ENCODE data around the gene KCNMB2.
"Not testable (repeated sequence)": the region's sequence is repeated elsewhere in the genome, so short reads cannot be mapped to it uniquely, and the experiment has no call there.

The KCNMB2 gene

GRCh38 chr3:178508443-178508825, 27.8 kb upstream of the KCNMB2 start:
- H3K36me3 ChIP-seq (ENCODE audit: control insufficient read depth, insufficient read depth, low read length) = no peaks in the 10 kb centered on the region
- no peak overlapping the region for H3K9ac ChIP-seq (ENCODE audit: low read length)
- H3K27ac ChIP-seq (ENCODE audit: low read depth, low read length) = no peak overlapping the region
- H3K4me1 ChIP-seq (ENCODE audit: control insufficient read depth, insufficient read depth, low read length) = no peaks in the 10 kb centered on the region
- no peak overlapping the region for H3K4me3 ChIP-seq (ENCODE audit: low read length)
- no peaks in the 10 kb centered on the region for H3K27me3 ChIP-seq (ENCODE audit: control insufficient read depth, insufficient read depth, low read length)

DNA sequence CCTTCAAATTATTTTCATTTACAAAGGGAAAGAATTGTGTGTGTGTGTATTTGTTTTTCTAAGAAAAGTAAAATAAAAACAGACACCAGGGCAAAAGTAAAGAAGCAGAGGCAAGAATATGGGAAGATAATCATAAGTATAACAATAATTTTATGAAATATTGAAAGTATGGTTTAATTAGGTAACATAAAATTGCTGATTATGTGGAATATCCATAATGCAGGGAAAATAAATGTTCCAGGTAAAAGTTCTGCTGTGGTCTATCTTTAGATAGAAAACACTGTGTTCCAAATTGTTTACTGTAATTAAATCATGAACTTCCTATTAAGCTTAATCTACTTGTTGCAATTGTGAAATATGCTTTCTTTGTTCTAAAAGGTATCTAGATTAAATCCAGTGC, 25.7 kb upstream of the KCNMB2 start:
- Histone ChIP-seq H3K36me3 (ENCODE audit: control insufficient read depth, insufficient read depth, low read length) (no peaks in the 10 kb centered on the region), H3K27me3 (ENCODE audit: control insufficient read depth, insufficient read depth, low read length) (no peaks in the 10 kb centered on the region), H3K27ac (ENCODE audit: low read depth, low read length) (no peak overlapping the region), H3K4me1 (ENCODE audit: control insufficient read depth, insufficient read depth, low read length) (no peaks in the 10 kb centered on the region), H3K9ac (ENCODE audit: low read length) (no peak overlapping the region), H3K4me3 (ENCODE audit: low read length) (no peak overlapping the region)

DNA sequence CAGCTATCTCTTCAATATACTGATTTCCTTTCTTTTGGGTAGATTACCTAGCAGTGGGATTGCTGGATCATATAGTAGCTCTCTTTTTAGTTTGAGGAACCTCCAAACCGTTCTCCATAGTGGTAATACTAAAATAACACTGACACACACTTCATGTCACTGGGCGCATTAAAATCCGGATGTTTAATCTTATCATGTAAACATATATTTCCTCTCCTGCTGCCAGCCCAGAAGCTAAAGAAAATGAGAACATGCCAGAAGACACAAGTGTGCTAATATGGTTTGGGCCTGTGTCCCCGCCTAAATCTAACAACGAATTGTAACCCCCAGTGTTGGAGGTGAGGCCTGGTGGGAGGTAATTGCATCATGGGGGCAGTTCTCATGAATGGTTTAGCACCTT, 23.6 kb upstream of the KCNMB2 start:
- Histone ChIP-seq H3K9ac (ENCODE audit: low read length) (no peak overlapping the region), H3K27ac (ENCODE audit: low read depth, low read length) (no peak overlapping the region)

DNA sequence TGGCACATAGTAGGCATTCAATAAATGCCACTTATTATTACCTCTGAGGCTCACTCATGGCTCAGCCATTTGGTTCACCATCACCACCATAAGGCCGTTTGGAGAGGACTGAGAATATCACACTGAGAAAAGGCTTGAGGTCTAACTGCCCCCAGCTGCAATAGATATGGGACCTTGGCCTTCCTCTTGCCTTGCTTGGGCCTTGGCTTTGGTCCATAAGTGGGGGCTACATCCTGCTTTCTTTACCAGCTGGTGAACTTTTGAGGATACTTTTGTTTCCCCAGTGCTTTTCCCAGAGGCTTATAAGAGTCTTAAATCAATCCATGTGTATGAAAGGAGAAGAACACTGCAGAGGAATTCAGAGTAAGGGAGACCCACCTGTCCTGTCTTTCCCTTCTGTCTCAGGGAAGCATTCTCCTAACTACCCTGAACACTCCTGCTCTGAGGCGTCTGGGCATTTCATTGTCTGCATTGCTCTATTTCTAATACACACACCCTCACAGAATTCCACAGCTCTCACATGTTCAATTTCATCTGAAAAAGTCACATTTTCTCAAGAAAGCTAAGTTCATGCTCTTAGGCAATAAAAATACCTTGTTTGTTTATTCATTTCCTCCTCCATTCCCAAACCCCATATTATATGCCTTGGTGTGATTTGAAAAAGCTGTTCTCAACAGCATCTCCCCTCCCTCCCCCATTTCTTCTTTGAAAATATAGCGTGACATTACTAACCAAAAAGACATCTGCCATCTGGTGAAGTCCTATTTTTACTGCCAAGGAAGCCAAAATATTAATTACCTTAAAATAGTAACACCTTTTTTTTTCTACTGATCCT, 22.5 kb upstream of the KCNMB2 start:
- H3K4me1 ChIP-seq (ENCODE audit: control insufficient read depth, insufficient read depth, low read length) = no peaks in the 10 kb centered on the region
- no peak overlapping the region for H3K9ac ChIP-seq (ENCODE audit: low read length)
- no peak overlapping the region for H3K27ac ChIP-seq (ENCODE audit: low read depth, low read length)
- H3K27me3 ChIP-seq (ENCODE audit: control insufficient read depth, insufficient read depth, low read length) = no peaks in the 10 kb centered on the region
- no peak overlapping the region for H3K4me3 ChIP-seq (ENCODE audit: low read length)
- no peaks in the 10 kb centered on the region for H3K36me3 ChIP-seq (ENCODE audit: control insufficient read depth, insufficient read depth, low read length)

More for the DNA sequence above, 23.6 kb upstream of the KCNMB2 start:
- Histone ChIP-seq H3K4me3 (ENCODE audit: low read length) (no peak overlapping the region), H3K27me3 (ENCODE audit: control insufficient read depth, insufficient read depth, low read length) (no peaks in the 10 kb centered on the region), H3K36me3 (ENCODE audit: control insufficient read depth, insufficient read depth, low read length) (no peaks in the 10 kb centered on the region), H3K4me1 (ENCODE audit: control insufficient read depth, insufficient read depth, low read length) (no peaks in the 10 kb centered on the region)

- H3K36me3 ChIP-seq (ENCODE audit: control insufficient read depth, insufficient read depth, low read length) = no peaks in the 10 kb centered on the region
- H3K27me3 ChIP-seq (ENCODE audit: control insufficient read depth, insufficient read depth, low read length) = no peaks in the 10 kb centered on the region
- no peaks in the 10 kb centered on the region for H3K4me1 ChIP-seq (ENCODE audit: control insufficient read depth, insufficient read depth, low read length)
- no peak overlapping the region for H3K27ac ChIP-seq (ENCODE audit: low read depth, low read length)
- no peak overlapping the region for H3K9ac ChIP-seq (ENCODE audit: low read length)
- no peak overlapping the region for H3K4me3 ChIP-seq (ENCODE audit: low read length)
Observed at GRCh38 chr3:178514401-178514800, 21.8 kb upstream of the KCNMB2 start.

- not testable (repeated sequence) for H3K4me3 ChIP-seq (ENCODE audit: low read length); H3K9ac ChIP-seq (ENCODE audit: low read length); H3K27me3 ChIP-seq (ENCODE audit: control insufficient read depth, insufficient read depth, low read length); H3K4me1 ChIP-seq (ENCODE audit: control insufficient read depth, insufficient read depth, low read length); H3K27ac ChIP-seq (ENCODE audit: low read depth, low read length); H3K36me3 ChIP-seq (ENCODE audit: control insufficient read depth, insufficient read depth, low read length)
Observed at GRCh38 chr3:178515076-178515744, 21.0 kb upstream of the KCNMB2 start.

DNA sequence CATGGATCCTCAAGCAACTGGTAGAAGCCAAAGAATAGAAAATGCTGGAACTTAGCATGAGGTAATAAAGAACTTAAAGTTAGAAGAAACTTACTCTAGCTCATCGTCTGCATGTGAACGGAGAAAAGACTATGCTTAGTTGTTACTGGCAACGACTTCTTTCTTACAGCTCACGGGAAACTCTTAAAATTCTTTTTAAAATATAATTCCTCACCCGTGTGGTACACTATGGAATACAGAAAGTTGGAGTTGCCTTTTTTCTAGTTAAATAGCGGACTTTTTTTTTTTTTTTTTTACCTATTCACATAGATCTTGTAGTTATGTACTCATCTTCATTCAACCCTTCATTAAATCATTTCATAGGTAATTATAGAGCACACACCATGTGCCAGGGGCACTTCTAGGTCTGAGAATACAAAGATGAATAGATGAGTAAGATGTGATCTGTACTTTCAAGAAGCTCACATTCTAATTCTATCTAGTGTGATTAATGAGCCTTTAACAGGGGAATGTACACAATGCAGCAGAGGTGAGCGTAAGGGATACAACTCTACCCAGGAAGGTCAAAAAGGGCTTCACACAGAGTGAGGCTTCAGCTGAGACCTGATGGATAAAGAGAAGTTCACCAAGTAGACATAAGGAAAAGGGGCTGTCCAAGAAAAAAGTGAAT, 18.4 kb upstream of the KCNMB2 start:
- Histone ChIP-seq H3K27me3 (ENCODE audit: control insufficient read depth, insufficient read depth, low read length) (no peaks in the 10 kb centered on the region), H3K4me3 (ENCODE audit: low read length) (no peak overlapping the region), H3K36me3 (ENCODE audit: control insufficient read depth, insufficient read depth, low read length) (no peaks in the 10 kb centered on the region), H3K27ac (ENCODE audit: low read depth, low read length) (no peak overlapping the region), H3K9ac (ENCODE audit: low read length) (no peak overlapping the region), H3K4me1 (ENCODE audit: control insufficient read depth, insufficient read depth, low read length) (no peaks in the 10 kb centered on the region)

- no peak overlapping the region for H3K4me3 ChIP-seq (ENCODE audit: low read length)
- H3K27me3 ChIP-seq (ENCODE audit: control insufficient read depth, insufficient read depth, low read length) = no peaks in the 10 kb centered on the region
- no peaks in the 10 kb centered on the region for H3K4me1 ChIP-seq (ENCODE audit: control insufficient read depth, insufficient read depth, low read length)
- H3K27ac ChIP-seq (ENCODE audit: low read depth, low read length) = no peak overlapping the region
- no peak overlapping the region for H3K9ac ChIP-seq (ENCODE audit: low read length)
- H3K36me3 ChIP-seq (ENCODE audit: control insufficient read depth, insufficient read depth, low read length) = no peaks in the 10 kb centered on the region
Observed at GRCh38 chr3:178518660-178519396, 17.4 kb upstream of the KCNMB2 start.

DNA sequence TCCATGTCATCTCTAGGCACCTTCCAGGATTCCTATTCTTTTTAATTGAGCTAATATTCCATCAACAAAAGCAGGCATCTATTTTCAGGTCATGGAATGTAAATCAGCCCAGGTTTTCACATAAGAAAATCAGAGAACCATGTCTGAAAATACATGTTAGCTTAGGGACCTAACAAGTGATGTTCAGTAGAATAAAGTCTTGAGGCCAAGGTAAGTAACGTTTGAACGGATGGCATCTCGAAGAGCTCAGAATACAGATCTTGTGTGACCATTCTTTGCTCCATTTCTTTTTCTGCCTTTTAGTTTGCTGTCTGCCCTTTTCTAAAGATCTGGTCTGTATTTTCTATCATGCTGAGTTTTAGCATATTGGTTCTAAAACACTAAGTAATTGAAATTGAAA, 16.5 kb upstream of the KCNMB2 start:
- Histone ChIP-seq H3K9ac (ENCODE audit: low read length) (no peak overlapping the region), H3K27me3 (ENCODE audit: control insufficient read depth, insufficient read depth, low read length) (no peaks in the 10 kb centered on the region), H3K4me3 (ENCODE audit: low read length) (no peak overlapping the region), H3K36me3 (ENCODE audit: control insufficient read depth, insufficient read depth, low read length) (no peaks in the 10 kb centered on the region), H3K27ac (ENCODE audit: low read depth, low read length) (no peak overlapping the region), H3K4me1 (ENCODE audit: control insufficient read depth, insufficient read depth, low read length) (no peaks in the 10 kb centered on the region)

GRCh38 chr3:178520451-178520850, 15.8 kb upstream of the KCNMB2 start:
- Histone ChIP-seq H3K36me3 (ENCODE audit: control insufficient read depth, insufficient read depth, low read length) (no peaks in the 10 kb centered on the region), H3K27me3 (ENCODE audit: control insufficient read depth, insufficient read depth, low read length) (no peaks in the 10 kb centered on the region), H3K4me3 (ENCODE audit: low read length) (no peak overlapping the region), H3K27ac (ENCODE audit: low read depth, low read length) (no peak overlapping the region), H3K4me1 (ENCODE audit: control insufficient read depth, insufficient read depth, low read length) (no peaks in the 10 kb centered on the region), H3K9ac (ENCODE audit: low read length) (no peak overlapping the region)

GRCh38 chr3:178522200-178523052, 13.8 kb upstream of the KCNMB2 start:
- no peaks in the 10 kb centered on the region for H3K27me3 ChIP-seq (ENCODE audit: control insufficient read depth, insufficient read depth, low read length)
- H3K4me1 ChIP-seq (ENCODE audit: control insufficient read depth, insufficient read depth, low read length) = no peaks in the 10 kb centered on the region
- H3K36me3 ChIP-seq (ENCODE audit: control insufficient read depth, insufficient read depth, low read length) = no peaks in the 10 kb centered on the region
- no peak overlapping the region for H3K4me3 ChIP-seq (ENCODE audit: low read length)
- no peak overlapping the region for H3K27ac ChIP-seq (ENCODE audit: low read depth, low read length)
- no peak overlapping the region for H3K9ac ChIP-seq (ENCODE audit: low read length)

Data from rectal smooth muscle tissue (tissue), 1 donor.